ENCODE results near the gene LAMA2. TPM values are rescaled to one million over a fixed set of nuclear protein-coding genes. Genes with fewer than 3 reads are reported as not detected.

The LAMA2 gene
- total RNA-seq, 4 donors from 2014 or later = 1.7 to 112 (median 19.6) TPM

- Histone ChIP-seq H3K27ac (peak overlapping the region in 1 of 4 donors; percentile 3), H3K4me1 (no peaks in the 10 kb centered on the region), H3K36me3 (no peaks in the 10 kb centered on the region), H3K9me3 (no peaks in the 10 kb centered on the region), H3K4me3 (no peak overlapping the region), H3K27me3 (no peaks in the 10 kb centered on the region)
- intact Hi-C loops (cut with DNase I) = no loop called here
- no peak for TF ChIP-seq CTCF (IDR thresholded peaks at IDR 0.05)
- no peak for TF ChIP-seq POLR2A (IDR thresholded peaks at IDR 0.05)
- no peak for DNase-seq
- 63 to 84% methylated on average over 2 of the region's 2 CpGs for WGBS, 2 donors
Observed at GRCh38 chr6:129188306-129188705, 305.4 kb downstream of the LAMA2 start.

- Histone ChIP-seq H3K4me1 (no peaks in the 10 kb centered on the region), H3K9me3 (no peaks in the 10 kb centered on the region), H3K4me3 (no peak overlapping the region), H3K27ac (no peak overlapping the region), H3K27me3 (no peaks in the 10 kb centered on the region), H3K36me3 (no peaks in the 10 kb centered on the region)
- WGBS, 2 donors = 74 to 83% methylated on average over 2 of the region's 2 CpGs
- intact Hi-C loops (cut with DNase I) = no loop called here
- TF ChIP-seq POLR2A (IDR thresholded peaks at IDR 0.05) = no peak
- TF ChIP-seq CTCF (IDR thresholded peaks at IDR 0.05) = no peak
- DNase-seq = no peak
Observed at GRCh38 chr6:129188795-129189194, 305.9 kb downstream of the LAMA2 start.

GRCh38 chr6:129189266-129189665, 306.3 kb downstream of the LAMA2 start:
- H3K36me3 ChIP-seq = no peaks in the 10 kb centered on the region
- DNase-seq = no peak

GRCh38 chr6:129191235-129191634, 308.3 kb downstream of the LAMA2 start:
- no peak overlapping the region for H3K27ac ChIP-seq
- no peaks in the 10 kb centered on the region for H3K27me3 ChIP-seq
- 55 to 71% methylated on average over 2 of the region's 2 CpGs for WGBS, 2 donors
- H3K36me3 ChIP-seq = no peaks in the 10 kb centered on the region
- H3K9me3 ChIP-seq = no peaks in the 10 kb centered on the region
- TF ChIP-seq POLR2A (IDR thresholded peaks at IDR 0.05) = no peak
- TF ChIP-seq CTCF (IDR thresholded peaks at IDR 0.05) = no peak
- intact Hi-C loops (cut with DNase I) = no loop called here
- H3K4me3 ChIP-seq = no peak overlapping the region
- no peak for DNase-seq
- H3K4me1 ChIP-seq = no peaks in the 10 kb centered on the region

More at GRCh38 chr6:129189266-129189665, 306.3 kb downstream of the LAMA2 start:
- Histone ChIP-seq H3K27me3 (no peaks in the 10 kb centered on the region), H3K4me3 (no peak overlapping the region), H3K27ac (no peak overlapping the region), H3K9me3 (no peaks in the 10 kb centered on the region), H3K4me1 (no peaks in the 10 kb centered on the region)
- TF ChIP-seq POLR2A (IDR thresholded peaks at IDR 0.05) (no peak), CTCF (IDR thresholded peaks at IDR 0.05) (no peak)
- WGBS, 2 donors = 89 to 100% methylated on average over 1 of the region's 1 CpG
- intact Hi-C loops (cut with DNase I) = no loop called here

- no peak for TF ChIP-seq CTCF (IDR thresholded peaks at IDR 0.05)
- no peak for TF ChIP-seq POLR2A (IDR thresholded peaks at IDR 0.05)
- no peak for DNase-seq
Observed at GRCh38 chr6:129192458-129192989, 309.6 kb downstream of the LAMA2 start.

More at GRCh38 chr6:129192458-129192989, 309.6 kb downstream of the LAMA2 start:
- H3K27ac ChIP-seq = no peak overlapping the region
- no peaks in the 10 kb centered on the region for H3K36me3 ChIP-seq
- H3K9me3 ChIP-seq = no peaks in the 10 kb centered on the region
- intact Hi-C loops (cut with DNase I) = no loop called here
- no peaks in the 10 kb centered on the region for H3K4me1 ChIP-seq
- WGBS, 2 donors = 92 to 93% methylated on average over 14 of the region's 14 CpGs
- no peaks in the 10 kb centered on the region for H3K27me3 ChIP-seq
- H3K4me3 ChIP-seq = no peak overlapping the region
